Measurements from ENCODE around the gene KAT2B. TPM values are rescaled to one million over a fixed set of nuclear protein-coding genes. Genes with fewer than 3 reads are reported as not detected.

Gene KAT2B
- polyA plus RNA-seq, 1 donor from 2014 or later: 14.2 TPM

- no peak for TF ChIP-seq MXI1 (conservative IDR thresholded peaks at IDR 0.05; ENCODE audit: poor library complexity, severe bottlenecking)
- TF ChIP-seq EZH2 (IDR thresholded peaks at IDR 0.05; ENCODE audit: borderline replicate concordance, insufficient read depth, low read length, poor library complexity, severe bottlenecking): no peak
- TF ChIP-seq POLR2AphosphoS5 (IDR thresholded peaks at IDR 0.05): no peak
- TF ChIP-seq CTCF (IDR thresholded peaks at IDR 0.05; ENCODE audit: poor library complexity, severe bottlenecking): no peak
- TF ChIP-seq, protein P1, sequence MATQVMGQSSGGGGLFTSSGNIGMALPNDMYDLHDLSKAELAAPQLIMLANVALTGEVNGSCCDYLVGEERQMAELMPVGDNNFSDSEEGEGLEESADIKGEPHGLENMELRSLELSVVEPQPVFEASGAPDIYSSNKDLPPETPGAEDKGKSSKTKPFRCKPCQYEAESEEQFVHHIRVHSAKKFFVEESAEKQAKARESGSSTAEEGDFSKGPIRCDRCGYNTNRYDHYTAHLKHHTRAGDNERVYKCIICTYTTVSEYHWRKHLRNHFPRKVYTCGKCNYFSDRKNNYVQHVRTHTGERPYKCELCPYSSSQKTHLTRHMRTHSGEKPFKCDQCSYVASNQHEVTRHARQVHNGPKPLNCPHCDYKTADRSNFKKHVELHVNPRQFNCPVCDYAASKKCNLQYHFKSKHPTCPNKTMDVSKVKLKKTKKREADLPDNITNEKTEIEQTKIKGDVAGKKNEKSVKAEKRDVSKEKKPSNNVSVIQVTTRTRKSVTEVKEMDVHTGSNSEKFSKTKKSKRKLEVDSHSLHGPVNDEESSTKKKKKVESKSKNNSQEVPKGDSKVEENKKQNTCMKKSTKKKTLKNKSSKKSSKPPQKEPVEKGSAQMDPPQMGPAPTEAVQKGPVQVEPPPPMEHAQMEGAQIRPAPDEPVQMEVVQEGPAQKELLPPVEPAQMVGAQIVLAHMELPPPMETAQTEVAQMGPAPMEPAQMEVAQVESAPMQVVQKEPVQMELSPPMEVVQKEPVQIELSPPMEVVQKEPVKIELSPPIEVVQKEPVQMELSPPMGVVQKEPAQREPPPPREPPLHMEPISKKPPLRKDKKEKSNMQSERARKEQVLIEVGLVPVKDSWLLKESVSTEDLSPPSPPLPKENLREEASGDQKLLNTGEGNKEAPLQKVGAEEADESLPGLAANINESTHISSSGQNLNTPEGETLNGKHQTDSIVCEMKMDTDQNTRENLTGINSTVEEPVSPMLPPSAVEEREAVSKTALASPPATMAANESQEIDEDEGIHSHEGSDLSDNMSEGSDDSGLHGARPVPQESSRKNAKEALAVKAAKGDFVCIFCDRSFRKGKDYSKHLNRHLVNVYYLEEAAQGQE (IDR thresholded peaks at IDR 0.05; ENCODE audit: borderline replicate concordance): no peak
- TF ChIP-seq RAD21 (conservative IDR thresholded peaks at IDR 0.05): no peak
- no peak for TF ChIP-seq TAF1 (IDR thresholded peaks at IDR 0.05; ENCODE audit: low read depth)
- TF ChIP-seq SMC3 (conservative IDR thresholded peaks at IDR 0.05; ENCODE audit: poor library complexity): no peak
- TF ChIP-seq EP300 (conservative IDR thresholded peaks at IDR 0.05; ENCODE audit: poor library complexity, severe bottlenecking): no peak
- no peak overlapping the region for H3K27ac ChIP-seq (ENCODE audit: low read length)
Measured at GRCh38 chr3:20077068-20077467, 36.8 kb downstream of the KAT2B start.

DNA sequence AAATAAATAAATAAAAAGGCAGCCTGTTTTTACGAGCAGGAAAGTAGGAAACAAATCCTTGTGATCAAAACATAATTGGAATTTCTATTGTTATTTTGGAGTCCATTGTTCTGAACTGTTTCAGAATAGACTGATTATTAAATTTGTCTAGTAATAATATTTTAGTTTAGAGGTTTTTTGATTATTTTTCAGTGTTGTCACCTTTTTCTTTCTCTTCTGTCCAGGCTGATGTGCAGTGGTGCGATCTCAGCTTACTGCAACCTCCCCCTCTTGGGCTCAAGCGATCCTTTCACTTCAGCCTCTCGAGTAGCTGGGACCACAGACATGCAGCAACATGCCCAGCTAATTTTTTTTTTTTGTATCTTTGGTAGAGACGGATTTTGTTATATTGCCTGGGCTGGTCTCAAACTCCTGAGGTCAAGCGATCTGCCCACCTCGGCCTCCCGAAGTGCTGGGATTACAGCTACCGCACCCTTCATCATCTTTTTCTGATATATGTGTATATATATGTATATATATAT, 38.0 kb downstream of the KAT2B start:
- H3K79me2 ChIP-seq (replicated peaks; ENCODE audit: insufficient read depth, low read length): no peaks in the 10 kb centered on the region
- H4K20me1 ChIP-seq (ENCODE audit: insufficient read depth): no peaks in the 10 kb centered on the region
- no peaks in the 10 kb centered on the region for H3K36me3 ChIP-seq (ENCODE audit: insufficient read depth, low read length)
- no peaks in the 10 kb centered on the region for H3F3A ChIP-seq (ENCODE audit: insufficient read depth, low read length, poor library complexity, severe bottlenecking)
- TF ChIP-seq CTCF (IDR thresholded peaks at IDR 0.05; ENCODE audit: poor library complexity, severe bottlenecking) (no peak), RAD21 (conservative IDR thresholded peaks at IDR 0.05) (no peak), EP300 (conservative IDR thresholded peaks at IDR 0.05; ENCODE audit: poor library complexity, severe bottlenecking) (no peak), POLR2AphosphoS5 (IDR thresholded peaks at IDR 0.05) (no peak), SMC3 (conservative IDR thresholded peaks at IDR 0.05; ENCODE audit: poor library complexity) (no peak)
- no peaks in the 10 kb centered on the region for H3K27me3 ChIP-seq (ENCODE audit: insufficient read depth, low read depth, low read length)
- no peak overlapping the region for H2AFZ ChIP-seq (ENCODE audit: low read depth, low read length)
- no peaks in the 10 kb centered on the region for H3K9me3 ChIP-seq (ENCODE audit: low read length)
- no peak overlapping the region for H3K9ac ChIP-seq (ENCODE audit: low read length)
- H3K4me2 ChIP-seq (ENCODE audit: low read length): no peak overlapping the region
- no peak overlapping the region for H3K27ac ChIP-seq (ENCODE audit: low read length)
- no peaks in the 10 kb centered on the region for H3K9me2 ChIP-seq (ENCODE audit: insufficient read depth, low read length)
- H3K4me3 ChIP-seq (ENCODE audit: low read length): no peak overlapping the region

More at GRCh38 chr3:20077068-20077467, 36.8 kb downstream of the KAT2B start:
- Histone ChIP-seq H3K9me3 (ENCODE audit: low read length) (no peaks in the 10 kb centered on the region), H3K36me3 (ENCODE audit: insufficient read depth, low read length) (no peaks in the 10 kb centered on the region), H3F3A (ENCODE audit: insufficient read depth, low read length, poor library complexity, severe bottlenecking) (no peaks in the 10 kb centered on the region), H4K20me1 (ENCODE audit: insufficient read depth) (no peaks in the 10 kb centered on the region), H3K9me2 (ENCODE audit: insufficient read depth, low read length) (no peaks in the 10 kb centered on the region), H3K27me3 (ENCODE audit: insufficient read depth, low read depth, low read length) (no peaks in the 10 kb centered on the region), H3K4me2 (ENCODE audit: low read length) (no peak overlapping the region), H3K9ac (ENCODE audit: low read length) (no peak overlapping the region), H3K79me2 (replicated peaks; ENCODE audit: insufficient read depth, low read length) (no peaks in the 10 kb centered on the region), H3K4me3 (ENCODE audit: low read length) (no peak overlapping the region), H2AFZ (ENCODE audit: low read depth, low read length) (no peak overlapping the region)

Measured in neural cell (in vitro differentiated cells).